ENCODE data around the gene APBA3.

DNA sequence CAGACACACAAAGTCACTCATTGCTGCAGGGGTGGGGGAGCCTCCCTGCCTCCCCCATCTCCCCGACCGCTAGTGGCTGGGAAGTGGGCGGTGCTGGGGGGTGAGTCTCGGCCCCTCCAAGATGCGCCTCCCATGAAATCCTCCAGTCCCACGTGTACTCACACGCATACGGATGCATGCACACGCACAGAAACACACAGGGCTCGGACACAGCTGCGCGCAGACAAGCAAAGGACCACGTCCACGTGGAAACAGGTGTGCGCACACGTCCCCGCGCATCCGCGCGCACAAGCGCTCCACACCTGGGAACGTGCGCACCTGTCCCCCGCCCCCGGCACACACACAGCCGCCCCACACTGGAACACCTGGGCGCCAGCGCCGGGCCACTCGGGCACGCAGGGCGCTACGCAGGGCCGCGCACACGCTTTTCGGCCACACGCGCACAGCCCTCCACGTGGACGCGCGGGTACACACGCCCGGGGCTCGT lies 24.0 kb upstream of the APBA3 start:
- no peak for TF ChIP-seq POLR2A (IDR thresholded peaks at IDR 0.05; ENCODE audit: low read length)
- TF ChIP-seq GATA1 (IDR thresholded peaks at IDR 0.05; ENCODE audit: low read depth, low read length) = no peak

Measured in erythroblast (primary cell).